K562 (cell line): ENCODE measurements around the gene NPAS2. TPM values are rescaled to one million over a fixed set of nuclear protein-coding genes. Genes with fewer than 3 reads are reported as not detected.

Experiments used
- ATAC-seq: fragments of 200-7000 bp; cut with Tn5 transposase; 3 replicates; pipeline ENCODE4 v1.9.1; 2020; ENCODE audit warnings: moderate library complexity
- BruUV-seq: library from RNA; stranded (reverse); fragments of 400-500 nt; replicated peaks from 2 replicates; lab custom pipeline; 2021; lab: Mats Ljungman, UMichigan
- CTCF ChIA-PET: fragments of 300-600 bp; formaldehyde crosslinking; extraction: SDS; loops from one replicate; lab custom pipeline; 2021; ENCODE audit warnings: low intra/inter-chr PET ratio; lab: Yijun Ruan, JAX
- POLR2A ChIA-PET: fragments of 300-600, 350-650 bp; sonication (Branson Sonifier 250); formaldehyde crosslinking; extraction: SDS; loops from one replicate; lab custom pipeline; 2021; ENCODE audit warnings: antibody characterized with exemption, inconsistent platforms; lab: Yijun Ruan, JAX
- DNase-seq, 4 experiments: peaks; one replicate each; pipeline versions ENCODE4 v3.0.0 to v3.0.0-alpha.2; 2011 to 2018; ENCODE audit warnings: low spot score in 3 of 4, mixed read lengths in 3 of 4; ENCODE audit errors: extremely low read depth in 1 of 4
- FAIRE-seq: peaks from 2 replicates; lab custom pipeline; 2011; peaks lifted over from hg19 to GRCh38; lab: Jason Lieb, UNC
- H2AFZ ChIP-seq: 2 replicates; pipeline ENCODE4 v1.6.0; 2011; ENCODE audit warnings: low read depth, low read length, control low read depth, inconsistent platforms
- H3K27ac ChIP-seq: fragments of 200-600 bp; 3 replicates; pipeline ENCODE4 v1.8.0; 2011; ENCODE audit warnings: low read depth, mild to moderate bottlenecking, control low read depth, inconsistent platforms, low read length, moderate library complexity, mixed read lengths; ENCODE audit errors: extremely low read depth
- H3K27me3 ChIP-seq, 2 experiments: fragments of 300-600 bp in 1 of 2; 2 replicates in 1 of 2; 3 replicates in 1 of 2; pipeline versions ENCODE4 v1.6.0 to v1.8.0; 2011; ENCODE audit warnings: inconsistent platforms in 2 of 2, low read length in 2 of 2, mild to moderate bottlenecking in 1 of 2, mixed read lengths in 1 of 2, moderate library complexity in 1 of 2; ENCODE audit not compliant: control insufficient read depth in 2 of 2, insufficient read depth in 2 of 2
- H3K36me3 ChIP-seq: fragments of 300-600 bp; 3 replicates; pipeline ENCODE4 v1.8.0; 2011; ENCODE audit warnings: mild to moderate bottlenecking, low read length, inconsistent platforms; ENCODE audit not compliant: control insufficient read depth, insufficient read depth
- H3K4me1 ChIP-seq, 2 experiments: fragments of 200-600 bp in 1 of 2; replicated peaks in 1 of 2; 2 replicates in 1 of 2; 3 replicates in 1 of 2; pipeline versions ENCODE4 v1.5.1 to v1.8.0; 2011; ENCODE audit warnings: inconsistent platforms in 2 of 2, low read length in 2 of 2, mild to moderate bottlenecking in 1 of 2, mixed read lengths in 1 of 2, moderate library complexity in 1 of 2; ENCODE audit not compliant: control insufficient read depth in 2 of 2, insufficient read depth in 2 of 2
- H3K4me2 ChIP-seq: 2 replicates; pipeline ENCODE4 v1.6.1; 2011; ENCODE audit warnings: low read length, control low read depth, inconsistent platforms, mixed read lengths; ENCODE audit not compliant: insufficient read depth
- H3K4me3 ChIP-seq: fragments of 200-600 bp; sonication (generic), shearing (Covaris generic); 2 replicates; pipeline ENCODE4 v1.5.1; 2016; ENCODE audit warnings: control low read depth, inconsistent platforms
- H3K79me2 ChIP-seq: fragments of 200-600 bp; 3 replicates; pipeline ENCODE4 v1.8.0; 2011; ENCODE audit warnings: low read length, inconsistent platforms; ENCODE audit not compliant: control insufficient read depth, insufficient read depth
- H3K9ac ChIP-seq, 2 experiments: 2 replicates each; pipeline versions ENCODE4 v1.6.0 to v1.6.1; 2011; ENCODE audit warnings: low read depth in 2 of 2, low read length in 2 of 2, control low read depth in 1 of 2, inconsistent platforms in 1 of 2, mild to moderate bottlenecking in 1 of 2, mixed read lengths in 1 of 2; ENCODE audit not compliant: insufficient read depth in 1 of 2
- H3K9me1 ChIP-seq: one replicate; pipeline ENCODE4 v1.6.0; 2011; ENCODE audit warnings: inconsistent platforms, mild to moderate bottlenecking, low read length, moderate library complexity; ENCODE audit not compliant: control insufficient read depth, insufficient read depth
- H3K9me3 ChIP-seq: replicated peaks from 2 replicates; pipeline ENCODE4 v1.5.1; 2011; ENCODE audit warnings: low read depth, low read length, inconsistent platforms; ENCODE audit not compliant: control insufficient read depth, insufficient read depth
- H4K20me1 ChIP-seq: replicated peaks from 2 replicates; pipeline ENCODE4 v1.6.1; 2011; ENCODE audit warnings: low read length, inconsistent platforms, mixed read lengths; ENCODE audit not compliant: control insufficient read depth, insufficient read depth
- ARID3A ChIP-seq: IDR thresholded peaks from 2 replicates; pipeline ENCODE4 v1.6.1; 2012; ENCODE audit warnings: low read depth, low read length, improper control_type of control experiment, borderline replicate concordance
- CHD2 ChIP-seq: IDR thresholded peaks from 2 replicates; pipeline ENCODE4 v1.6.1; 2011; ENCODE audit warnings: low read depth, low read length
- MAZ ChIP-seq, 2 experiments: fragments of 450-650 bp in 1 of 2; sonication (generic) in 1 of 2; formaldehyde crosslinking; IDR thresholded peaks in 1 of 2; conservative IDR thresholded peaks in 1 of 2; 2 replicates each; pipeline versions ENCODE4 v1.4.0 to v1.5.0; 2020; ENCODE audit warnings: mild to moderate bottlenecking in 1 of 2, missing genetic modification reagents in 1 of 2
- MEF2A ChIP-seq: IDR thresholded peaks from 2 replicates; pipeline ENCODE4 v1.6.1; 2011; ENCODE audit warnings: low read depth, mild to moderate bottlenecking, low read length, moderate library complexity; ENCODE audit not compliant: control insufficient read depth
- SMAD1 ChIP-seq: fragments of 150-350 bp; IDR thresholded peaks from 2 replicates; pipeline ENCODE4 v1.6.1; 2014; ENCODE audit warnings: low read length, low read depth; ENCODE audit not compliant: partially characterized antibody
- WGBS: fragments of 100-300 bp; shearing (Covaris generic); methylation state at CpG from one replicate; pipeline ENCODE4 v1.1.6; 2016; ENCODE audit warnings: low coverage, mixed read lengths; ENCODE audit not compliant: insufficient coverage; ENCODE audit errors: missing lambda C conversion rate; 5-methylcytosine and 5-hydroxymethylcytosine counted together
- in situ Hi-C: fragments of 300-500 bp; cut with MboI; formaldehyde crosslinking; loops from 4 replicates; pipeline ENCODE4 v1.15.0; 2018; ENCODE audit warnings: inconsistent platforms, mixed read lengths
- intact Hi-C: fragments of 100-400 bp; cut with micrococcal nuclease; formaldehyde crosslinking; loops from 2 replicates; pipeline ENCODE4 v1.14.2; 2022
- polyA plus RNA-seq, 8 experiments: library from polyadenylated mRNA; depleted of rRNA in 4 of 8; stranded (reverse) in 5 of 8; unstranded in 3 of 8; fragments of >200 nt; fragmentation: Nextera tagmentation in 2 of 8; fragmentation: Illumina TruSeq in 1 of 8; extraction: Ambion mirVana in 2 of 8; extraction: Trizol in 1 of 8; gene quantifications; 2 replicates each; pipeline versions ENCODE4 v1.2.1 to v1.2.3, GENCODE V29; 2011 to 2014; ENCODE audit warnings: inconsistent platforms in 1 of 8, missing spikeins in 1 of 8
- total RNA-seq, 7 experiments: library from RNA; depleted of rRNA in 6 of 7; stranded (reverse); fragments of >200 nt in 6 of 7; fragmentation: Illumina TruSeq in 2 of 7; extraction: Trizol in 2 of 7; gene quantifications; 2 replicates each; pipeline versions ENCODE4 v1.2.1 to v1.2.3, GENCODE V29; 2011 to 2021; ENCODE audit warnings: low replicate concordance in 1 of 7
- TF ChIP-seq, protein P1 (sequence below): IDR thresholded peaks from 2 replicates; pipeline ENCODE4 v1.6.1; 2016; ENCODE audit warnings: missing genetic modification characterization, missing compliant biosample characterization

NPAS2 gene
- total and polyA plus RNA-seq, 9 of the 15 experiments (the other 6 are each of a cell fraction or from before 2014, with no cell fraction given): 0.06 to 0.29 (median 0.07) TPM; not detected in 5

- CTCF ChIA-PET: no interaction called here
- no peaks in the 10 kb centered on the region for H4K20me1 ChIP-seq
- no peak overlapping the region for H3K4me3 ChIP-seq
- H3K79me2 ChIP-seq: no peaks in the 10 kb centered on the region
- no peak for DNase-seq
- TF ChIP-seq MAZ (CRISPR knock-in tag; conservative IDR thresholded peaks at IDR 0.05 in 1 of 2, IDR thresholded peaks at IDR 0.05 in 1 of 2): no peak
- TF ChIP-seq, protein P1, sequence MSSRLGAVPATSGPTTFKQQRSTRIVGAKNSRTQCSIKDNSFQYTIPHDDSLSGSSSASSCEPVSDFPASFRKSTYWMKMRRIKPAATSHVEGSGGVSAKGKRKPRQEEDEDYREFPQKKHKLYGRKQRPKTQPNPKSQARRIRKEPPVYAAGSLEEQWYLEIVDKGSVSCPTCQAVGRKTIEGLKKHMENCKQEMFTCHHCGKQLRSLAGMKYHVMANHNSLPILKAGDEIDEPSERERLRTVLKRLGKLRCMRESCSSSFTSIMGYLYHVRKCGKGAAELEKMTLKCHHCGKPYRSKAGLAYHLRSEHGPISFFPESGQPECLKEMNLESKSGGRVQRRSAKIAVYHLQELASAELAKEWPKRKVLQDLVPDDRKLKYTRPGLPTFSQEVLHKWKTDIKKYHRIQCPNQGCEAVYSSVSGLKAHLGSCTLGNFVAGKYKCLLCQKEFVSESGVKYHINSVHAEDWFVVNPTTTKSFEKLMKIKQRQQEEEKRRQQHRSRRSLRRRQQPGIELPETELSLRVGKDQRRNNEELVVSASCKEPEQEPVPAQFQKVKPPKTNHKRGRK: no peak
- TF ChIP-seq SMAD1: no peak
- no peak for TF ChIP-seq CHD2
- no peak for TF ChIP-seq MEF2A
- TF ChIP-seq ARID3A: no peak
- TF ChIP-seq, all 486 proteins: peak for 0
- H3K9me1 ChIP-seq: no peaks in the 10 kb centered on the region
- H3K27me3 ChIP-seq: peaks cover 13 to 56% of the 10 kb centered on the region in 2 experiments; a peak in 4 of 5 replicates
- H2AFZ ChIP-seq: no peak overlapping the region
- BruUV-seq: no TSS peak
- H3K4me1 ChIP-seq: no peaks in the 10 kb centered on the region
- WGBS: 0% methylated on average over 2 of the region's 2 CpGs
- H3K4me2 ChIP-seq: no peak overlapping the region
- in situ Hi-C loops: no loop called here
- H3K9ac ChIP-seq: no peak overlapping the region
- H3K27ac ChIP-seq: no peak overlapping the region
- H3K9me3 ChIP-seq: no peaks in the 10 kb centered on the region
- POLR2A ChIA-PET: no interaction called here
- no peaks in the 10 kb centered on the region for H3K36me3 ChIP-seq
- ATAC-seq (no peak), FAIRE-seq (no peak)
- intact Hi-C loops: no loop called here
Measured at GRCh38 chr2:100800915-100801314, 19.0 kb upstream of the NPAS2 start.
